ENCODE data around the gene PTCH1. TPM values are rescaled to one million over a fixed set of nuclear protein-coding genes. Genes with fewer than 3 reads are reported as not detected.

Gene PTCH1
- polyA plus RNA-seq, 1 of the 3 experiments (the other 2 are of a cell fraction), result 3.3 TPM

DNA sequence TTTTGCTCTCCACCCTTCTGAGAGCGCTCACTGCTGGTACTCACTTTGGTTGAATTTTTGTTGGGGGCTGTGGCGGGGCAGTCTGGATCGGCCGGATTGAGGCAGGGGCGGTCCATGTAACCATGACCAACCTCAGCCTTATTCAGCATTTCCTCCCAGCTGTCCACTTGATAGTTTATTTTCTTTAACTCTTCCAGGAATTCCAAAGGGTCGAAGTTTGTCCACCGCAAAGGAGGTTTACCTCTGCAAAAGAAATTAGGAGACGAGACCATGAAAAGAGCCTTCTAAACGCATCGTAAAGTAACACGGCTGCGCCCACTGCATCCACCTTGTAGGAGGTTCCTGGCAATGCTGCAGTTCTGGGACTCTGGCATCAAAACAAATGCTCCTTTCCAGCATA is 36.4 kb downstream of the PTCH1 start:
- ChIA-PET CTCF (no interaction called here), POLR2A (no interaction called here)

DNA sequence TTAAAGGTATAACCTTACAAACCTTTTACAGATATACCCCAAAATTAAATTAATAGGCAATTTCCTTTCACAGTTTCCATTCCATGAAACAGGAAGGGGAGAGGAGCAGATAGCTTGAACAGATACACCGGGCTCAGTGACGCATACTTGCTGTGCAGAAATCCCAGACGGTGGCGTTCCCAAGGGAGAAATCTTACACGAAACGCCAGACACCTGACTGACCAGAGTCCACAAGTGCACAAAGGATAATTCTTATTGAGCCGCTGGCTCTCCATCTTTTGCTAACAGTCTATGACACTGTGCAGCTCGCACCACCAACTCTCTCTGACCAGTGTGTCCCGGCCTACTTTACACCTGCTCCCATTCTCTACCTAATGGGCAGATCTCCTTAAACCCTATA is 37.4 kb downstream of the PTCH1 start:
- Histone ChIP-seq H3K4me3 (ENCODE audit: low read depth in 2 of 2, low read length in 1 of 2) (no peak overlapping the region), H3K27me3 (ENCODE audit: insufficient read depth) (no peaks in the 10 kb centered on the region), H3K79me2 (ENCODE audit: insufficient read depth) (no peaks in the 10 kb centered on the region), H3K36me3 (replicated peaks in 1 of 2; ENCODE audit: control insufficient read depth in 1 of 2, insufficient read depth in 2 of 2, low read length in 1 of 2) (peaks cover 14 to 66% of the 10 kb centered on the region in 2 experiments), H3K4me1 (ENCODE audit: control insufficient read depth in 1 of 2, insufficient read depth in 2 of 2, low read depth in 1 of 2, low read length in 1 of 2) (peaks cover 0 to 3% of the 10 kb centered on the region in 2 experiments; a peak in 1 of 4 replicates), H3K9me3 (no peaks in the 10 kb centered on the region), H3K9me2 (no peaks in the 10 kb centered on the region), H2AFZ (ENCODE audit: low read depth) (no peak overlapping the region), H3F3A (replicated peaks; ENCODE audit: insufficient read depth) (no peaks in the 10 kb centered on the region), H3K4me2 (no peak overlapping the region), H3K27ac (ENCODE audit: low read depth in 2 of 2, low read length in 1 of 2) (no peak overlapping the region), H4K20me1 (ENCODE audit: insufficient read depth) (no peaks in the 10 kb centered on the region), H3K9ac (no peak overlapping the region)
- 96% methylated on average over 9 of the region's 9 CpGs for WGBS (ENCODE audit: low lambda C conversion rate)
- DNase-seq, result no peak
- ChIA-PET CTCF (interaction anchor here (1.2 kb wide), 1 partner anchor 12 kb away, joined by 4 read pairs; no protein-coding TSS in a partner anchor), POLR2A (no interaction called here)
- TF ChIP-seq, protein P1, sequence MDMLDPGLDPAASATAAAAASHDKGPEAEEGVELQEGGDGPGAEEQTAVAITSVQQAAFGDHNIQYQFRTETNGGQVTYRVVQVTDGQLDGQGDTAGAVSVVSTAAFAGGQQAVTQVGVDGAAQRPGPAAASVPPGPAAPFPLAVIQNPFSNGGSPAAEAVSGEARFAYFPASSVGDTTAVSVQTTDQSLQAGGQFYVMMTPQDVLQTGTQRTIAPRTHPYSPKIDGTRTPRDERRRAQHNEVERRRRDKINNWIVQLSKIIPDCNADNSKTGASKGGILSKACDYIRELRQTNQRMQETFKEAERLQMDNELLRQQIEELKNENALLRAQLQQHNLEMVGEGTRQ (IDR thresholded peaks at IDR 0.05; ENCODE audit: borderline replicate concordance, low read depth, low read length), result no peak
- TF ChIP-seq TAF1 (IDR thresholded peaks at IDR 0.05; ENCODE audit: borderline replicate concordance, low read depth, low read length) (no peak), GATA2 (CRISPR knock-in tag; IDR thresholded peaks at IDR 0.05) (no peak), MEF2A (IDR thresholded peaks at IDR 0.05; ENCODE audit: borderline replicate concordance, low read depth) (no peak), ELF1 (IDR thresholded peaks at IDR 0.05) (no peak), RAD21 (IDR thresholded peaks at IDR 0.05; ENCODE audit: low read length) (no peak), YY1 (IDR thresholded peaks at IDR 0.05; ENCODE audit: low read depth) (no peak), FOXJ3 (CRISPR knock-in tag; IDR thresholded peaks at IDR 0.05) (no peak), EZH2phosphoT487 (IDR thresholded peaks at IDR 0.05; ENCODE audit: borderline replicate concordance, low read depth) (no peak), RXRA (IDR thresholded peaks at IDR 0.05; ENCODE audit: borderline replicate concordance, low read depth) (no peak), SMC3 (IDR thresholded peaks at IDR 0.05; ENCODE audit: low read depth, low read length) (no peak), MXI1 (IDR thresholded peaks at IDR 0.05; ENCODE audit: low read depth, low read length) (no peak)
- TF ChIP-seq, protein P2, sequence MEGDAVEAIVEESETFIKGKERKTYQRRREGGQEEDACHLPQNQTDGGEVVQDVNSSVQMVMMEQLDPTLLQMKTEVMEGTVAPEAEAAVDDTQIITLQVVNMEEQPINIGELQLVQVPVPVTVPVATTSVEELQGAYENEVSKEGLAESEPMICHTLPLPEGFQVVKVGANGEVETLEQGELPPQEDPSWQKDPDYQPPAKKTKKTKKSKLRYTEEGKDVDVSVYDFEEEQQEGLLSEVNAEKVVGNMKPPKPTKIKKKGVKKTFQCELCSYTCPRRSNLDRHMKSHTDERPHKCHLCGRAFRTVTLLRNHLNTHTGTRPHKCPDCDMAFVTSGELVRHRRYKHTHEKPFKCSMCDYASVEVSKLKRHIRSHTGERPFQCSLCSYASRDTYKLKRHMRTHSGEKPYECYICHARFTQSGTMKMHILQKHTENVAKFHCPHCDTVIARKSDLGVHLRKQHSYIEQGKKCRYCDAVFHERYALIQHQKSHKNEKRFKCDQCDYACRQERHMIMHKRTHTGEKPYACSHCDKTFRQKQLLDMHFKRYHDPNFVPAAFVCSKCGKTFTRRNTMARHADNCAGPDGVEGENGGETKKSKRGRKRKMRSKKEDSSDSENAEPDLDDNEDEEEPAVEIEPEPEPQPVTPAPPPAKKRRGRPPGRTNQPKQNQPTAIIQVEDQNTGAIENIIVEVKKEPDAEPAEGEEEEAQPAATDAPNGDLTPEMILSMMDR (IDR thresholded peaks at IDR 0.05), result no peak
- TF ChIP-seq, protein P3, sequence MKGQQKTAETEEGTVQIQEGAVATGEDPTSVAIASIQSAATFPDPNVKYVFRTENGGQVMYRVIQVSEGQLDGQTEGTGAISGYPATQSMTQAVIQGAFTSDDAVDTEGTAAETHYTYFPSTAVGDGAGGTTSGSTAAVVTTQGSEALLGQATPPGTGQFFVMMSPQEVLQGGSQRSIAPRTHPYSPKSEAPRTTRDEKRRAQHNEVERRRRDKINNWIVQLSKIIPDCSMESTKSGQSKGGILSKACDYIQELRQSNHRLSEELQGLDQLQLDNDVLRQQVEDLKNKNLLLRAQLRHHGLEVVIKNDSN (IDR thresholded peaks at IDR 0.05; ENCODE audit: borderline replicate concordance, low read depth), result no peak
- TF ChIP-seq, protein P4, sequence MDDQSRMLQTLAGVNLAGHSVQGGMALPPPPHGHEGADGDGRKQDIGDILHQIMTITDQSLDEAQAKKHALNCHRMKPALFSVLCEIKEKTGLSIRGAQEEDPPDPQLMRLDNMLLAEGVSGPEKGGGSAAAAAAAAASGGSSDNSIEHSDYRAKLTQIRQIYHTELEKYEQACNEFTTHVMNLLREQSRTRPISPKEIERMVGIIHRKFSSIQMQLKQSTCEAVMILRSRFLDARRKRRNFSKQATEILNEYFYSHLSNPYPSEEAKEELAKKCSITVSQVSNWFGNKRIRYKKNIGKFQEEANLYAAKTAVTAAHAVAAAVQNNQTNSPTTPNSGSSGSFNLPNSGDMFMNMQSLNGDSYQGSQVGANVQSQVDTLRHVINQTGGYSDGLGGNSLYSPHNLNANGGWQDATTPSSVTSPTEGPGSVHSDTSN (IDR thresholded peaks at IDR 0.05), result no peak
- TF ChIP-seq, protein P5, sequence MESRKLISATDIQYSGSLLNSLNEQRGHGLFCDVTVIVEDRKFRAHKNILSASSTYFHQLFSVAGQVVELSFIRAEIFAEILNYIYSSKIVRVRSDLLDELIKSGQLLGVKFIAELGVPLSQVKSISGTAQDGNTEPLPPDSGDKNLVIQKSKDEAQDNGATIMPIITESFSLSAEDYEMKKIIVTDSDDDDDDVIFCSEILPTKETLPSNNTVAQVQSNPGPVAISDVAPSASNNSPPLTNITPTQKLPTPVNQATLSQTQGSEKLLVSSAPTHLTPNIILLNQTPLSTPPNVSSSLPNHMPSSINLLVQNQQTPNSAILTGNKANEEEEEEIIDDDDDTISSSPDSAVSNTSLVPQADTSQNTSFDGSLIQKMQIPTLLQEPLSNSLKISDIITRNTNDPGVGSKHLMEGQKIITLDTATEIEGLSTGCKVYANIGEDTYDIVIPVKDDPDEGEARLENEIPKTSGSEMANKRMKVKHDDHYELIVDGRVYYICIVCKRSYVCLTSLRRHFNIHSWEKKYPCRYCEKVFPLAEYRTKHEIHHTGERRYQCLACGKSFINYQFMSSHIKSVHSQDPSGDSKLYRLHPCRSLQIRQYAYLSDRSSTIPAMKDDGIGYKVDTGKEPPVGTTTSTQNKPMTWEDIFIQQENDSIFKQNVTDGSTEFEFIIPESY (IDR thresholded peaks at IDR 0.05; ENCODE audit: borderline replicate concordance, low read depth), result no peak

More for the DNA sequence above, 36.4 kb downstream of the PTCH1 start:
- H3K4me3 ChIP-seq (ENCODE audit: low read depth in 2 of 2, low read length in 1 of 2), result no peak overlapping the region
- WGBS (ENCODE audit: low lambda C conversion rate), result 93% methylated on average over 12 of the region's 12 CpGs
- peaks cover 0 to 3% of the 10 kb centered on the region in 2 experiments; a peak in 1 of 4 replicates for H3K4me1 ChIP-seq (ENCODE audit: control insufficient read depth in 1 of 2, insufficient read depth in 2 of 2, low read depth in 1 of 2, low read length in 1 of 2)
- H3F3A ChIP-seq (replicated peaks; ENCODE audit: insufficient read depth), result no peaks in the 10 kb centered on the region
- no peak for DNase-seq
- no peaks in the 10 kb centered on the region for H3K9me2 ChIP-seq
- H3K36me3 ChIP-seq (replicated peaks in 1 of 2; ENCODE audit: control insufficient read depth in 1 of 2, insufficient read depth in 2 of 2, low read length in 1 of 2), result peaks cover 14 to 58% of the 10 kb centered on the region in 2 experiments
- TF ChIP-seq NFIC (IDR thresholded peaks at IDR 0.05; ENCODE audit: borderline replicate concordance) (no peak), CHD2 (IDR thresholded peaks at IDR 0.05; ENCODE audit: low read length, partially characterized antibody) (no peak), RAD21 (IDR thresholded peaks at IDR 0.05; ENCODE audit: low read length) (no peak)
- no peak overlapping the region for H3K9ac ChIP-seq
- H3K27ac ChIP-seq (ENCODE audit: low read depth in 2 of 2, low read length in 1 of 2), result no peak overlapping the region
- no peaks in the 10 kb centered on the region for H4K20me1 ChIP-seq (ENCODE audit: insufficient read depth)
- H3K27me3 ChIP-seq (ENCODE audit: insufficient read depth), result no peaks in the 10 kb centered on the region
- no peaks in the 10 kb centered on the region for H3K9me3 ChIP-seq
- no peak overlapping the region for H2AFZ ChIP-seq (ENCODE audit: low read depth)
- H3K79me2 ChIP-seq (ENCODE audit: insufficient read depth), result no peaks in the 10 kb centered on the region
- H3K4me2 ChIP-seq, result no peak overlapping the region
